T-helper 2 cell treated with Interferon-gamma antibody and Interleukin-4, amounts not matched to agents 5 μg/mL and 100 μg/mL, for 36 hours (primary cell): Measurements from ENCODE around the gene COL4A3.
"Not testable (repeated sequence)": the region's sequence is repeated elsewhere in the genome, so short reads cannot be mapped to it uniquely, and the experiment has no call there.

Experiments used
- DNase-seq: peaks from one replicate; pipeline ENCODE4 v3.0.0; 2021; ENCODE audit warnings: low spot score
- H3K27ac Mint-ChIP-seq: one replicate; pipeline ENCODE4 v1.8.0; 2021; ENCODE audit warnings: mild to moderate bottlenecking, mixed read lengths
- H3K27me3 Mint-ChIP-seq: one replicate; pipeline ENCODE4 v1.8.0; 2021; ENCODE audit warnings: low read depth, mixed read lengths
- H3K36me3 Mint-ChIP-seq: one replicate; pipeline ENCODE4 v1.8.0; 2021; ENCODE audit warnings: low read depth, mixed read lengths
- H3K4me1 Mint-ChIP-seq: one replicate; pipeline ENCODE4 v1.8.0; 2021; ENCODE audit warnings: low read depth, mixed read lengths
- H3K4me3 Mint-ChIP-seq: one replicate; pipeline ENCODE4 v1.8.0; 2022; ENCODE audit warnings: mild to moderate bottlenecking, moderate library complexity, mixed read lengths
- H3K9me3 Mint-ChIP-seq: one replicate; pipeline ENCODE4 v1.8.0; 2021; ENCODE audit warnings: mixed read lengths

The COL4A3 gene

GRCh38 chr2:227147023-227147422, 17.4 kb upstream of the COL4A3 start:
- H3K27me3 Mint-ChIP-seq: peaks cover 4% of the 10 kb centered on the region
- no peaks in the 10 kb centered on the region for H3K9me3 Mint-ChIP-seq
- H3K27ac Mint-ChIP-seq: no peak overlapping the region
- DNase-seq: no peak
- no peaks in the 10 kb centered on the region for H3K36me3 Mint-ChIP-seq
- no peak overlapping the region for H3K4me3 Mint-ChIP-seq
- no peaks in the 10 kb centered on the region for H3K4me1 Mint-ChIP-seq

- Mint-ChIP-seq H3K4me1 (no peaks in the 10 kb centered on the region), H3K36me3 (no peaks in the 10 kb centered on the region), H3K27me3 (peaks cover 4% of the 10 kb centered on the region), H3K4me3 (no peak overlapping the region), H3K27ac (no peak overlapping the region), H3K9me3 (no peaks in the 10 kb centered on the region)
- no peak for DNase-seq
These were observed 16.3 kb upstream of the COL4A3 start for GRCh38 chr2:227148106-227148505.

GRCh38 chr2:227150222-227150936, 14.0 kb upstream of the COL4A3 start:
- H3K4me3 Mint-ChIP-seq: no peak overlapping the region
- H3K4me1 Mint-ChIP-seq: no peaks in the 10 kb centered on the region
- H3K27ac Mint-ChIP-seq: no peak overlapping the region
- peaks cover 4% of the 10 kb centered on the region for H3K27me3 Mint-ChIP-seq
- H3K36me3 Mint-ChIP-seq: no peaks in the 10 kb centered on the region
- no peak for DNase-seq
- H3K9me3 Mint-ChIP-seq: no peaks in the 10 kb centered on the region

GRCh38 chr2:227152093-227152766, 12.2 kb upstream of the COL4A3 start:
- Mint-ChIP-seq H3K27me3 (peaks cover 3% of the 10 kb centered on the region), H3K36me3 (no peaks in the 10 kb centered on the region), H3K4me1 (no peaks in the 10 kb centered on the region), H3K27ac (no peak overlapping the region), H3K9me3 (no peaks in the 10 kb centered on the region), H3K4me3 (no peak overlapping the region)
- no peak for DNase-seq

GRCh38 chr2:227153307-227153706, 11.1 kb upstream of the COL4A3 start:
- Mint-ChIP-seq H3K27ac (no peak overlapping the region), H3K4me3 (no peak overlapping the region), H3K4me1 (no peaks in the 10 kb centered on the region), H3K36me3 (no peaks in the 10 kb centered on the region), H3K27me3 (peaks cover 3% of the 10 kb centered on the region), H3K9me3 (no peaks in the 10 kb centered on the region)
- DNase-seq: no peak

GRCh38 chr2:227153758-227154486, 10.5 kb upstream of the COL4A3 start:
- no peak overlapping the region for H3K27ac Mint-ChIP-seq
- H3K9me3 Mint-ChIP-seq: no peaks in the 10 kb centered on the region
- peaks cover 3% of the 10 kb centered on the region for H3K27me3 Mint-ChIP-seq
- no peaks in the 10 kb centered on the region for H3K4me1 Mint-ChIP-seq
- DNase-seq: no peak
- no peak overlapping the region for H3K4me3 Mint-ChIP-seq
- no peaks in the 10 kb centered on the region for H3K36me3 Mint-ChIP-seq

- H3K4me1 Mint-ChIP-seq: no peaks in the 10 kb centered on the region
- H3K27ac Mint-ChIP-seq: no peak overlapping the region
- H3K9me3 Mint-ChIP-seq: no peaks in the 10 kb centered on the region
- no peaks in the 10 kb centered on the region for H3K36me3 Mint-ChIP-seq
- peaks cover 9% of the 10 kb centered on the region for H3K27me3 Mint-ChIP-seq
- no peak for DNase-seq
- H3K4me3 Mint-ChIP-seq: no peak overlapping the region
These were observed 9.2 kb upstream of the COL4A3 start for GRCh38 chr2:227154986-227155774.

- Mint-ChIP-seq H3K4me1 (peaks cover 4% of the 10 kb centered on the region), H3K4me3 (no peak overlapping the region), H3K27me3 (peaks cover 50% of the 10 kb centered on the region), H3K27ac (no peak overlapping the region), H3K36me3 (no peaks in the 10 kb centered on the region), H3K9me3 (no peaks in the 10 kb centered on the region)
- no peak for DNase-seq
These were observed 4.3 kb upstream of the COL4A3 start for GRCh38 chr2:227160164-227160563.

GRCh38 chr2:227161947-227162346, 2.5 kb upstream of the COL4A3 start:
- H3K27me3 Mint-ChIP-seq: peaks cover 64% of the 10 kb centered on the region
- peaks cover 4% of the 10 kb centered on the region for H3K4me1 Mint-ChIP-seq
- no peaks in the 10 kb centered on the region for H3K36me3 Mint-ChIP-seq
- H3K27ac Mint-ChIP-seq: no peak overlapping the region
- H3K9me3 Mint-ChIP-seq: no peaks in the 10 kb centered on the region
- no peak for DNase-seq
- no peak overlapping the region for H3K4me3 Mint-ChIP-seq

GRCh38 chr2:227163485-227163997, 883 bp upstream of the COL4A3 start:
- Mint-ChIP-seq H3K9me3 (no peaks in the 10 kb centered on the region), H3K4me3 (peak overlapping the region; percentile 71), H3K36me3 (no peaks in the 10 kb centered on the region), H3K27ac (no peak overlapping the region), H3K27me3 (peaks cover 69% of the 10 kb centered on the region), H3K4me1 (peaks cover 4% of the 10 kb centered on the region)
- no peak for DNase-seq

GRCh38 chr2:227164763-227165291, 403 bp downstream of the COL4A3 start:
- peak overlapping the region; percentile 49 for H3K4me3 Mint-ChIP-seq
- H3K36me3 Mint-ChIP-seq: no peaks in the 10 kb centered on the region
- H3K27me3 Mint-ChIP-seq: peaks cover 65% of the 10 kb centered on the region
- no peak overlapping the region for H3K27ac Mint-ChIP-seq
- peak; percentile 8 for DNase-seq
- H3K4me1 Mint-ChIP-seq: peaks cover 4% of the 10 kb centered on the region
- no peaks in the 10 kb centered on the region for H3K9me3 Mint-ChIP-seq

- not testable (repeated sequence) for DNase-seq, H3K4me1 Mint-ChIP-seq, H3K27ac Mint-ChIP-seq, H3K36me3 Mint-ChIP-seq, H3K9me3 Mint-ChIP-seq, H3K27me3 Mint-ChIP-seq, H3K4me3 Mint-ChIP-seq
These were observed 7.4 kb downstream of the COL4A3 start for GRCh38 chr2:227171779-227172178.

- H3K27ac Mint-ChIP-seq: no peak overlapping the region
- no peaks in the 10 kb centered on the region for H3K36me3 Mint-ChIP-seq
- no peaks in the 10 kb centered on the region for H3K9me3 Mint-ChIP-seq
- H3K4me1 Mint-ChIP-seq: no peaks in the 10 kb centered on the region
- no peak for DNase-seq
- no peaks in the 10 kb centered on the region for H3K27me3 Mint-ChIP-seq
- no peak overlapping the region for H3K4me3 Mint-ChIP-seq
These were observed 13.3 kb downstream of the COL4A3 start for GRCh38 chr2:227177592-227178336.
